SK-N-MC (cell line): ENCODE measurements around the gene FAM200C.

Experiments used
- DNase-seq: peaks from one replicate; pipeline ENCODE4 v3.0.0-alpha.2; 2011; ENCODE audit warnings: low read depth, low spot score
- H3K27ac ChIP-seq: fragments of 200-600 bp; sonication (generic); 2 replicates; pipeline ENCODE4 v1.5.1; 2016; ENCODE audit warnings: mixed run types
- H3K36me3 ChIP-seq: fragments of 200-600 bp; sonication (generic); 2 replicates; pipeline ENCODE4 v1.6.1; 2017; ENCODE audit warnings: antibody characterized with exemption, low read length, mixed read lengths; ENCODE audit not compliant: insufficient read depth
- H3K4me3 ChIP-seq: fragments of 200-600 bp; sonication (generic); 2 replicates; pipeline ENCODE4 v1.5.1; 2016
- H3K9ac ChIP-seq: fragments of 200-600 bp; sonication (generic); 2 replicates; pipeline ENCODE4 v1.8.0; 2017; ENCODE audit warnings: mixed run types, mixed read lengths; ENCODE audit not compliant: insufficient read length
- H3K9me3 ChIP-seq: fragments of 200-600 bp; sonication (generic); 2 replicates; pipeline ENCODE4 v1.6.1; 2017; ENCODE audit warnings: low read depth, mild to moderate bottlenecking, antibody characterized with exemption, low read length, moderate library complexity, mixed read lengths
- EZH2 ChIP-seq: fragments of 200-600 bp; sonication (generic); IDR thresholded peaks from one replicate; pipeline ENCODE4 v1.6.1; 2017; ENCODE audit warnings: antibody characterized with exemption
- FOXP2 ChIP-seq: optimal IDR thresholded peaks from 2 replicates; pipeline ENCODE3; 2011; ENCODE audit warnings: mild to moderate bottlenecking, moderate library complexity; ENCODE audit not compliant: insufficient read depth; ENCODE audit errors: extremely low read length, control extremely low read depth
- POLR2AphosphoS5 ChIP-seq: IDR thresholded peaks from 2 replicates; pipeline ENCODE4 v1.6.1; 2012; ENCODE audit warnings: mild to moderate bottlenecking, low read depth, low read length, borderline replicate concordance

The FAM200C gene

DNA sequence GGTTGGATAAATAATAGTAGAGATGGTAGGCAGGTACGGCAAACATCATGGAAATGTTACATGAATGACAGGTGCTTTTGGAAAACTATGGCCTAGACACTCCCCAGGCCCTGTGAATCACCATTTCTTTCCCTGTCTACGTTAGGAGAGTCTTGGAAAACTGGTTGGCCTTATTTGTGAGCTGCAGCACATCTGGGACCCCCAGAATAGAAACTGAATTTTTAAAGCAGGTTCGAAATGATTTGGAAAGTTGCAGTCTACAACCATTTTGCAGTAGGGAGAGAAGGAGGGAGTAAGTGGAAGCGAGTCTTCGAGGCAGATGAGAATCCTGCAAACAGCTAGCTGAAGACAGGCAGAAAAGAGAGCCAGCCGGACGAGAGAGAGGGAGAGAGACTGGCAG, 42.5 kb downstream of the FAM200C start:
- H3K9ac ChIP-seq, result no peak overlapping the region
- no peak for TF ChIP-seq FOXP2
- no peak for TF ChIP-seq POLR2AphosphoS5
- TF ChIP-seq EZH2, result no peak
- no peaks in the 10 kb centered on the region for H3K36me3 ChIP-seq
- H3K9me3 ChIP-seq, result no peaks in the 10 kb centered on the region
- no peak for DNase-seq
- H3K27ac ChIP-seq, result no peak overlapping the region
- no peak overlapping the region for H3K4me3 ChIP-seq

DNA sequence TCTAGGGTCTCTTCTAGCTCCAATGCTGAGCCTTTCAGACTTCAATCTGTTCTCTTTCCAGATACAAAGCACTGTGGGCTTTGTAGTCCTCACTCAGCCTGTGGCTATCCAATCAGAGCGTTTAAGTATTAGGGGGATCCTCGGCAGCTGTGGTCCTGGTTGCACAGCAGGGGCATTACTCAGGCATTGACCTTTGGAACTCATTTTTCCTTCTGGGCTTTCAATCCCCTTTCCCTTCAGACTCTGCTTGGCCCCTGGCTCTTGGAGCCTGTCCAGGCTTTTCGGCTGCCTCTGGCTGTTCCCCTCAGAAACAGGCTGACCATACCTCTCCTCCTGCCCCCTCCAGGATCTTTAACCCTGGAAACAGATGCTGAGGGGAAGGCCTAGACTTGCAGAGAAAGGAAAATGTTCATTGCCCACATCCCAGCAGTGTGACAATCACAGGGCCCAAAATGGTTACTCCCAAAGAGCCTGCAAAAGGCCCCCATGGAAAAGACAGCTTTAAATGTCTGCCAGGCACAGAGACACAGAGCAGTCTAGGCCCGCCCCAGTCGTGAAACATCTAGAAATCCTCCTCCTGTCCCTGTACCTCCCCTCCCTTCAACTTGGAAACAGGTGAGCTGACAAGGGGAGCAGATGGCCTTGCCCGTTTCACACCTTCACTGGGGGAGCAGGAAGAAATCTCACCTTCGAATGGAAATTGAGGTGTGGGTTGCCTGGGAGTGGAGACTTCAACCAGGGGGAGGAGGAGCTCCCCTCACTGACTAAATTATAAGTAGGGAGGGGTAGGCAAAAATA, 43.1 kb downstream of the FAM200C start:
- TF ChIP-seq POLR2AphosphoS5, result no peak
- no peak for TF ChIP-seq FOXP2
- TF ChIP-seq EZH2, result no peak
- H3K36me3 ChIP-seq, result no peaks in the 10 kb centered on the region

DNA sequence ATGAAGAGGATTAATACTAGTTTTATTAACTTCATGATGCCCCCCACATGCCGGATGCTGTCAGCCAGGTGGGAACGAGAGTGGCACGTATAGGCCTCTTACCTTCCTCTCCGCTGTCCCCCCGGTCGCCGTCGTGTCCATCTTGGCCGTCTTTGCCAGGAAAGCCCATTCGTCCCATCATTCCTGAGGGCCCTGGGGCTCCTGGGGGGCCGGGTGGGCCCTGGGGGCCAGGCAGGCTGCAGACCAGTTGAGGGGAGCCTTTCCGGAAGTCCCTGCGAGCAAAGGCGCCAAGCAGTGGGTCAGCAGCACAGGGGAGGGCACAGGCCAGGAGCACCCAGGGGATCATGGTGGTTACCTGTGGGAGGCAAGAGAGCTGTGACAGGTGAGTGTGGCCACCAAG, 45.2 kb downstream of the FAM200C start:
- Histone ChIP-seq H3K4me3 (no peak overlapping the region), H3K36me3 (no peaks in the 10 kb centered on the region), H3K27ac (no peak overlapping the region), H3K9ac (no peak overlapping the region), H3K9me3 (no peaks in the 10 kb centered on the region)
- TF ChIP-seq FOXP2 (no peak), EZH2 (no peak)
- no peak for DNase-seq

More for the DNA sequence above, 43.1 kb downstream of the FAM200C start:
- no peak for DNase-seq
- H3K4me3 ChIP-seq, result no peak overlapping the region
- H3K9ac ChIP-seq, result no peak overlapping the region
- no peaks in the 10 kb centered on the region for H3K9me3 ChIP-seq
- no peak overlapping the region for H3K27ac ChIP-seq

DNA sequence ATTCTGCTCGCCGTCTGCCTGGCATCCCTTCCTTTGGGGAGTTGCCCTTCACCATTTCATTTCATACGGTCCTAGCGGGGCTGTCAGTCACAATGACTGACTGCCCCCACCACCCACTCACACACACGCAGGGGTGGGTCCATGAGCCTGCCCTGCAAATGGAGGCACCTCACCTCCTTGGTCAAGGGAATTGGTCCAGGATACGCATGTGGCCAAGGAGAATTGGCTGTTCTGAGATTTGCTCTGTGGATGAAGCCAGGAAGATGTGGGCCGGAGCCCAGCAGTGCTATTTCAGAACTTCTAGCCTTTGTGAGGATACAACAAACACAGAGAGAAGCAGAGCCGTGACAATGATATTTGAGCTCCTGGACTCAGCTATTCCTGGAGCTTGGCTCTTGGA, 46.5 kb downstream of the FAM200C start:
- no peaks in the 10 kb centered on the region for H3K36me3 ChIP-seq
- no peak overlapping the region for H3K27ac ChIP-seq
- TF ChIP-seq POLR2AphosphoS5, result no peak
- no peak for TF ChIP-seq EZH2
- no peak for TF ChIP-seq FOXP2
- H3K9ac ChIP-seq, result no peak overlapping the region
- H3K9me3 ChIP-seq, result no peaks in the 10 kb centered on the region
- no peak for DNase-seq
- H3K4me3 ChIP-seq, result no peak overlapping the region

DNA sequence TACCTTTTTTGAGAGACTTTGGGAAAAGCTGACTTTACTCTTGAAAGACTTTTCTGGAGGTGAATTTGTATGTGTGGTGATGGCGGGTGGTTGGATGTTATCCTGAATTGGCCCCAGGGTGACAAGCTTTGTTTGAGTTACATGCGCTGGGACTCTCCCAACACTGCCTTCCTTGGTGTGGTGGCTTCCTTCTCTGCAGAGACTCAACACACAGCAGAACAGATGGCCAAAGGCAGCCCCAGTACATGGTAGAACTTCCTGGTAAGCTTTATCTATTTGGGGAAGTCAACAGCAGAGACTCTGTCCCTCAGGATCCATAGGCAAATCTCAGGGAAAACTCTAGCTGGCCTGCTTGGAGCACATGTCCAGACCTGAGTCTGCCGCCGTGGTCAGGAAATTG, 47.5 kb downstream of the FAM200C start:
- Histone ChIP-seq H3K9me3 (no peaks in the 10 kb centered on the region), H3K4me3 (no peak overlapping the region), H3K9ac (no peak overlapping the region), H3K27ac (no peak overlapping the region), H3K36me3 (no peaks in the 10 kb centered on the region)
- no peak for DNase-seq
- no peak for TF ChIP-seq EZH2
- TF ChIP-seq POLR2AphosphoS5, result no peak
- no peak for TF ChIP-seq FOXP2

DNA sequence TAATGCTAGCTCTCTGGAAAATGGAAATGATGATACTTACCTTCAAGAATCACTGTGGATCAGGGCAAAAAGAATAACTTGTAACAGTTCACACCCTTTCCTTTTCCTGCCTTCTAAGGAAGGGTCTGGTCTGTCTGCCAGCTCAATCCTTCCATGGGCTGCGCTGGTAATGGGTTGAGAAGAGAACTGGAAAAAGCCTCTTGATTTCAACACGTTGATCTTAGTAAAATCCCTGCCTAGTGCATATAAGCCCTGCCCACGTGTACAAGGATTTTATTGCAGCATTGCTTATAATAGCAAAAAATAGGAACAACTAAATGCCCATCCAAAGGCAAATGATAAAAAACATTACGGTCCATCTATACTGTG, 49.9 kb downstream of the FAM200C start:
- Histone ChIP-seq H3K9me3 (no peaks in the 10 kb centered on the region), H3K27ac (no peak overlapping the region), H3K36me3 (no peaks in the 10 kb centered on the region), H3K4me3 (no peak overlapping the region), H3K9ac (no peak overlapping the region)
- DNase-seq, result no peak
- TF ChIP-seq EZH2 (no peak), POLR2AphosphoS5 (no peak), FOXP2 (no peak)

DNA sequence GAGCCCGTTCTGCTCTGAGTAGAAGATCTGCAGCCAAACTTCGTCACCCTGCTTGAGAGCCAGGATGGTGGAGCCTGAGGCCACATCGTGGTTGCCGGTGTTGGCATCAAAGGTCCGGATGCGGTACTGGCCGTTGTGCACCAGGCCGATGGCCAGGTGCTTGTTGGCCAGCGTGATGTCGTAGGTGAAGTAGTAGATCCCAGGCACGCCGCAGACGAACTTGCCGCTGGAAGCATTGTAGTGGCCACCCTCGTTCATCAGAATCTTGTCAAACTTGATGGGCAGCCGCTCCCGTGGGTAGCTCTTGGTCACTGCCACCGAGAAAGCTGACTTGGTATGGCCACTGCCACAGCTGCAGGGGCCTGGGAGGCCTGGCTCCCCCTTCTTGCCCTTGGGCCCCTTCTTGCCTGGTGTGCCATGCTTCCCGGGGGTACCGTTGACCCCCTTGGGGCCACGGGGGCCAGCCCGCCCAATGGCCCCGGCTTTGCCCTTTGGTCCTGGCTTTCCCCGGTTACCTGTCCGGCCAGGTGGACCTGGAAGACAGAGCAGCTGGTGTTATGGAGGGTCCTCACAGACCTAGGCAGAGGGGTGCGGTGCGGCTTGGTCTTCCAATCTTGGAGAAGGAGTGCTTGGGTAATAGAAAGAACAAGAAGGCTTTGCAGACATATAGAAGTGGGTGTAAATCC, 50.5 kb downstream of the FAM200C start:
- DNase-seq, result no peak
- no peak for TF ChIP-seq FOXP2
- H3K9me3 ChIP-seq, result no peaks in the 10 kb centered on the region
- no peak overlapping the region for H3K9ac ChIP-seq
- H3K36me3 ChIP-seq, result no peaks in the 10 kb centered on the region
- no peak overlapping the region for H3K4me3 ChIP-seq
- no peak overlapping the region for H3K27ac ChIP-seq

DNA sequence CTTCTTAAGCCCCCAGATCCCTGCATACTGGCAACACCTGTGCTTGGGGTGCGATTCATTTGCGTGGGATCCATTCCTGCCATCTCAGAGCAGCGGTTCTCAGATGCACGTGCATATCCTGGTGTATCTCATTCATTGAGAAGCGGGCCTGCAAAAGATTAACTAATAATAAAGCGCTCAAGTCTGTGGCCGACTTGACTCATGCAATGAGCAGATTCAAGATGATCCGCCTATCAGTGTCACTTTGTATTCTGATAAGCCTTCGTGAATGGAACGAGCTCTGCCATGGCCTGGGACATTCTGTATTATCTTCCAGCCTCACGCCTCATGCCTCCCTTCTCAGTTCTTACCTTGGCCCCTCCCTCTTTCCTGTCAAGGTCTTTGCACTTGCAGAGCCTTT, 51.8 kb downstream of the FAM200C start:
- TF ChIP-seq POLR2AphosphoS5, result no peak
- TF ChIP-seq EZH2, result no peak
- no peak for TF ChIP-seq FOXP2
- Histone ChIP-seq H3K9me3 (no peaks in the 10 kb centered on the region), H3K27ac (no peak overlapping the region), H3K36me3 (no peaks in the 10 kb centered on the region), H3K9ac (no peak overlapping the region), H3K4me3 (no peak overlapping the region)
- no peak for DNase-seq
